Stimulated activated effector memory CD8-positive, alpha-beta T cell treated with anti-CD3 and anti-CD28 coated beads, Interleukin-12 subunit alpha, Interleukin-12 subunit beta, amount 100 ng/mL, for 72 hours (primary cell): ENCODE data around the gene FYN.
A peak's percentile ranks its signal among the peaks of the same experiment; 100 is the strongest.

Experiments used
- ATAC-seq: fragments of 150-1000 bp; cut with Tn5 transposase; 2 replicates; pipeline ENCODE4 v1.10.0; 2021
- DNase-seq, 2 donors: peaks; one replicate each; pipeline ENCODE4 v3.0.0; 2021 to 2022; ENCODE audit warnings: low spot score in 2 of 2
- H3K27ac Mint-ChIP-seq: one replicate; pipeline ENCODE4 v1.8.0; 2022; ENCODE audit warnings: mild to moderate bottlenecking, mixed read lengths
- H3K36me3 Mint-ChIP-seq: one replicate; pipeline ENCODE4 v1.8.0; 2022; ENCODE audit warnings: mild to moderate bottlenecking, mixed read lengths
- H3K4me1 Mint-ChIP-seq: one replicate; pipeline ENCODE4 v1.8.0; 2022; ENCODE audit warnings: mixed read lengths
- H3K4me3 Mint-ChIP-seq: one replicate; pipeline ENCODE4 v1.8.0; 2022; ENCODE audit warnings: mild to moderate bottlenecking, mixed read lengths
- H3K9me3 Mint-ChIP-seq: one replicate; pipeline ENCODE4 v1.8.0; 2022; ENCODE audit warnings: mixed read lengths

The FYN gene

DNA sequence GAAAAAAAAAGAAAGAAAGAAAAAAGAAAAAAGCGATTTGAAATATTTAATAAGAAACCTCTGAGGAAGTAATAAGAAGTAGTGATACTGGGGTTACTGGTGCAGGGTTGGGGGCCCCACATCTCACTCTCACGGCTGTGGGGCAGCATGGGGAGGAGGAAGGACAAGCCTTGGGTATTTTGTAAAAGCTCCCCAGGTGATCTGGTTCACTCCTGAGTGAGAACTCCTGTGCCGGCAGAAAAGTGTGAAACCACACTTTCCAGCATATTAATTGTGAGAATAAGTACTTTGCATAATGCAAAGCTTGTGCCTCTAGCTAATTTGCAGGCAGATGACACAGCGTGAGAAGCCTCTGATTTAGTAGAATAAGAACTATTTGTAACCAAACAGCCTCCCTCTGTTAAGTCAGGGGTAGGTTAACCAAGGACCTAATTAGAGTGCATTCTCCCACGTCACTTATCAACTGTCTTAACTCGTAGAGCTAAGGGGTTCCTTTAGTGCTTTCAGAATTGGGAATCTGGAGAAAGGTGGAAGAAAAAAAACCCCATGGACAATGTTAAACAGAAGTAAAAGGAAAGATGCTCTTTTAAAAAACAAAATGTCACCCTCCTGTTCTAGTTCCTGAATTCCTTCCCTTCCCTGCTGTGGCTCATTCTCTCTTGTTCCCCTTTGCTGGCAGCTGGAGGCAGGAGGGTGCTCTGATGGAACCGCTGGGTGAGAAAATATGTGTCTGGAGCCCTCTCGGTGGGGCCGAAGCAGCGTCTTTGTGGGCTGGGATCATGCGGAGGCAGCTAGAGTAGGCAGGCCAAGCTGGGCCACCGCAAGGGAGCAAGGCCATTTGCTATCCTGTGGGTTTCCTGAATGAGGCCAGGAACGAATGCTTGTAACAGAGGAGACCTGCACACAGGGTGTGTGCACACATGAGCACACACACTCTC lies 108.7 kb downstream of the FYN start:
- peak overlapping the region; percentile 97 for H3K27ac Mint-ChIP-seq
- DNase-seq (peak; percentile 46 to 83), ATAC-seq (peak; percentile 78)
- H3K9me3 Mint-ChIP-seq, result no peaks in the 10 kb centered on the region
- H3K36me3 Mint-ChIP-seq, result peaks cover 99% of the 10 kb centered on the region
- H3K4me1 Mint-ChIP-seq, result peaks cover 99% of the 10 kb centered on the region
- peak overlapping the region; percentile 83 for H3K4me3 Mint-ChIP-seq

DNA sequence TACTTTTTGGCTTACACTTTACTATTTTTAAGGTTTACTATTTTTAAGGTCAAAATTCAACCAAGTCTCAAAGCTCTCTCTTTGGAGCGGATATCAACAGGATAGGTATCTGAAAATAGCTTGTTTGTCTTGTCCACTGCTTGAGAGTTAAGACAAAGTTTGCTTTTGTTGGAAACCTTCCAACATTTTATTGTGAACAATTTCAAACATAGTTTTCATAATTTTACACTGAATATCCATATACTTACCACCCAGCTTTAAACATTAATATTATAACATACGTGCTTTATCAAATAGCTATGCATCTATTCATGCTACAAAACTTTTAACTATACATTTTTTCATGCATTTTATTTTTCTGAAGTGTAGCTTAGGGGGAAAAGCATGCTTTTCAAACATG lies 109.9 kb downstream of the FYN start:
- peak overlapping the region; percentile 83 for H3K4me3 Mint-ChIP-seq
- peaks cover 99% of the 10 kb centered on the region for H3K36me3 Mint-ChIP-seq
- no peak for DNase-seq
- peak overlapping the region; percentile 97 for H3K27ac Mint-ChIP-seq
- H3K4me1 Mint-ChIP-seq, result peaks cover 99% of the 10 kb centered on the region
- no peak for ATAC-seq
- no peaks in the 10 kb centered on the region for H3K9me3 Mint-ChIP-seq

DNA sequence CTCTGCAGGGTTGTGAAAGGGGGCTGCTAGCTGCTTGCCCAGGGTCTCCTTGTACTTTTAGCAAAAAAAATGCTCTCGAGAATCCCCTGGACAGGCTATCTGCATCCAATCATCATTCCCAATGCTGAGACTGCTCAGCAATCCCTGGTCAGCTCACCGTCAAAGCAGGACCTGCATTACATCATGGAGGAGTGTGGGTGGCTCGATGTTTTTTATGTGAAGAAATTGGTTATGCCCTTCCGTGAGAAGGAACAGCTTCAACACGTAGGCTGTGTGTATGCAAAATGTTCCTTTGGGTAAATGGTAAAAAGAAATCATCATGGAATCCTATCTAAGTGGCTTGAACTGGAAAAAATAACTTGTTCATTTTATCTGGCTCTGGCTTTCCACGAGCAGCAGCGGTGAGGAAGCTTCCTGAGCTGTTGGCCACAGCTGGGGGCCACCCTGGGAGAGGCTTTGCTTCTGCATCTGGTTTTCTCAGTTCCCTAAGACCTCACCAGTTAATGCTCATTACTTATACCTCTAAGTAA lies 111.4 kb downstream of the FYN start:
- H3K4me1 Mint-ChIP-seq, result peaks cover 84% of the 10 kb centered on the region
- peak overlapping the region; percentile 97 for H3K27ac Mint-ChIP-seq
- peak overlapping the region; percentile 83 for H3K4me3 Mint-ChIP-seq
- no peaks in the 10 kb centered on the region for H3K9me3 Mint-ChIP-seq
- DNase-seq (no peak), ATAC-seq (peak; percentile 9)
- H3K36me3 Mint-ChIP-seq, result peaks cover 97% of the 10 kb centered on the region

DNA sequence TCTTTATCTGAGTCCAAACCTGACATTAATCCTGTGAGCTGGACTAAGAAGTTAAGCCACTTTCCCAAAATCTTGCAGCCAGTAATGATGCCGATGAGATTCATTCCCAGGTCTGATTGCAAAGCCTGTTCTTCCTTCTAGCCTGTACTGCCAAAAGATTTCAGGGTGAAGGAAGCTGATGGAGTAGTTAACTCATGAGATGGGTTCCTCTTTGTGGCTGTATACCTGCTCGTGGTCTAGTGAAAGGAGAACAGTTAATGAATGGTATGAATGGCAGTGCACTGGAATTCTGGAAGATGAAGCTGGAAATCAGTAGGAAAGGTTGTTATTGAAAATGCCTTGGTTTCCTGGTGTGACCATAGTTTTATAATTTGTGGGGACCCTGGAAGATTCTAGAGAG lies 112.0 kb downstream of the FYN start:
- DNase-seq, result no peak
- H3K4me1 Mint-ChIP-seq, result peaks cover 78% of the 10 kb centered on the region
- no peak for ATAC-seq
- H3K4me3 Mint-ChIP-seq, result peak overlapping the region; percentile 83
- H3K9me3 Mint-ChIP-seq, result no peaks in the 10 kb centered on the region
- peaks cover 93% of the 10 kb centered on the region for H3K36me3 Mint-ChIP-seq
- H3K27ac Mint-ChIP-seq, result peak overlapping the region; percentile 97

DNA sequence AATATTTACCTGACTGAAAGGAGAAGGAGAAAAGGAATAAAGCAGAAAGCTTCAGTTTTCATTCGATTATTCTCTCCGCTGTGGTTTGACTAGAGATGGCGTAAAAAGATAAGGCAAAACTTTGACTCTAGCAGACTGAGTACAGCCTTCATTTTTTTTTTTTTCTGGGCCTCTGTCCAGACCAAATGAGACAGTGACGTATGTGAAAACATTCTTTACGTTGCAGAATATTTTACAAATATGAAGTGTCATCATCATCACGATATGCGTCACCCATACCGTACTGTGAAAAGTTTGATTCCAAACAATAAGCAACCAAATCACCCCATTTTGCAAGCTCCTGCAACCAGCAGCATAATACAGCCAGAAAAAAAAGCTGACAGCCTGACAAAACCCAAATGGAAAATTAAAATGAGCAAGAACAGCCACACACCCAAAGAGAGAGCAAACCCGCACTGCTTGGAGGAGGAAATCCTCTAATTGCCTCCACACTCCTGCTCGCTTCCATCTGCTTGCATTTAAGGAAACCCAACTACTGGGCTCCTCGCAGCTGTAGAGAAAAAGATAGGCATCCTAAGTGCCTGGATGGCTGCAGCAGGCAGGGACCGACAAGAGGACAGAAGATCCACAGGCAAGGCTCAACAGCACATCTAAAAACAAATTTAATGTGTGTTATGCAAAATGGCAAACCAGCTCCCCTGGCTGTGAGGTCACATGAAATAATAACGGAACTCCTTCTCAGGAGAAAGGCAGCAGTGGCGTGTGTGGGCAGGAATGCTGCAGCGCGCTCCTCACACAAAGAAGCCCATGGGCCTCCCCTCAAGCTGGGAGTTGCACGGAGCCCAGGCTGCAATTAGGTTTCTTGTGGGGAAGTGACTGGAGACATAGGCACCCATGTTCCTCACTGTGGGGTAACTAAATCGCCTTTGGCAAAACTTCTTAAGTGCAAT lies 113.1 kb downstream of the FYN start:
- peaks cover 78% of the 10 kb centered on the region for H3K4me1 Mint-ChIP-seq
- H3K36me3 Mint-ChIP-seq, result peaks cover 93% of the 10 kb centered on the region
- ATAC-seq, result peak; percentile 76
- no peaks in the 10 kb centered on the region for H3K9me3 Mint-ChIP-seq
- peak in 1 of 2 donors; percentile 75 for DNase-seq
- peak overlapping the region; percentile 97 for H3K27ac Mint-ChIP-seq
- H3K4me3 Mint-ChIP-seq, result peak overlapping the region; percentile 83

DNA sequence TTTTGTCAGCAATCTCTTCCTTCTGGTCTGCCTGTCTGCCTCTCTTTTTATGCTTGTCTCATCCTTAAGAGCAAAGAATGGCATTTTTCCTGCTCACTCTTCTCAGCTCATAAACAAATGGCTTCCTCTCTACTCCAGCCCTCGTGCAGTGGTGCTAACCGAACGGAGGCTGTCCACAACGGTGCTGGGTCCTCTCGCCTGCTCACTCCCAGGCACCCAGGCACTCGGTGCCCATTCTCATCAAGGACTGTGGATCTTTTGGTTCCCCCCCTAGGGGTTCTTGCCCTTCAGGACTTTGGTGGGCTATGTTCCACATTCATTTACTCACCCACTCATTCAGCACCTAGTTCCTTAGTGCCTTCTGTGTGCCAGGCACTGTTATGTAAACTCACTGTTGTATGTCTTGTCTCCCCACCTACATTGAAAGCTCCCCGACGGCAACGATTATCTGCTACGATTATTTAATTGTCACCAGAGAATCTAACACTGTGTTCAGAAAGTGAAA lies 113.9 kb downstream of the FYN start:
- Mint-ChIP-seq H3K4me3 (peak overlapping the region; percentile 83), H3K36me3 (peaks cover 93% of the 10 kb centered on the region), H3K4me1 (peaks cover 75% of the 10 kb centered on the region), H3K9me3 (no peaks in the 10 kb centered on the region), H3K27ac (peak overlapping the region; percentile 97)
- peak; percentile 42 for ATAC-seq
- DNase-seq, result peak in 1 of 2 donors; percentile 77

DNA sequence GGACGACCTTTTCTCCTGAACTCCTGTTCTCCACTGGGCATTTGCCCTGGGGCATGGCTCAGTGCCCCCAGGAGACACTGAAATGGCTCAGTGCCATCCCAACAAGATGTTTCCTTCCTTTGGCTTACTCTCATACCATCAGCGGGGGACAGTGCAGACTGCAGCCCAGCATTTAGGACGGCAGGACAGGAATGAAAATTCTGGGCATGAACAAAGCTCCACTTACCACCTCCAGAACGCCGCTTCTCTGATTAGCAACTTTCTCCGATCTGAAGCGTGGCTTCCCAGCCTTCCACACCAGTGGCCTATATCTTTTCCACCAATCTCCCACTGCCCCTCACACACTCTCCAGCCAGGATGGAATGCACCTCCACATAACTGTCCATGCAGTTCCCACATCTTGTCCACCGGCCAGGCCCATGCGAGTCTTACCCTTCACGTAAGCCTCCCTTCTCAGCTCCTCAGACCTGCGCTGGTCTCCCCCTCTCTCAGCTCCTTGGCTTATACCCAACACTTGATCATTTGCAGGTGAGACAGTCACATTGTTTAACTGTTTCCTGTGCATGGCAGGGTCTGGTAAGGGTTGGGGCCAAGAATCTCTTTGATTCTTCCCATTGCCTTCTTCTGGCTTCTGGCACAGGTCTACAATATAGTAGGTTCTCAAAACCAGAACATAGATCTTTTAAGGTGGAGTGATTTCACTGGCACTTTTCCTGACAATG lies 114.5 kb downstream of the FYN start:
- peaks cover 93% of the 10 kb centered on the region for H3K36me3 Mint-ChIP-seq
- DNase-seq, result peak in 1 of 2 donors; percentile 73

DNA sequence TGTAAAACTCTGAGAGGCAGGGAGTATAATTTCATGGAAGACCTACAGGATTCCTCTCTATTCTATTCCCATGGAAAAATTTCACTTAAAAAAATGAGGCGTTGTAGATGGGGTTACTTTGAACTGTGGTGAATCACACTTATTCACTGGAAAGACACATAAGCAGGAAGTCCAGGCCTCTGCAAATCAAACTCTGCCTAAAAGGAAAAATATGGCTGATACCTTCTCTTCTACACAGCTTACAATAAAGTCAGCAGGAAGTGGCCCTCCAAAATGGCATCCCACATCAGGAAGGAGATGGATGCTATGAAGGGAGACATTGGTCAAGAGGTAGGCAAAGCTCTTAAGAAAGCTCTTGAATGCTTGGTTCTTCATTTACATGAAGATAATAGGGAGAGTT lies 115.9 kb downstream of the FYN start:
- Mint-ChIP-seq H3K4me3 (peak overlapping the region; percentile 83), H3K36me3 (peaks cover 94% of the 10 kb centered on the region), H3K4me1 (peaks cover 75% of the 10 kb centered on the region), H3K9me3 (no peaks in the 10 kb centered on the region), H3K27ac (peak overlapping the region; percentile 97)
- peak; percentile 25 for ATAC-seq
- no peak for DNase-seq

More for the DNA sequence above, 114.5 kb downstream of the FYN start:
- Mint-ChIP-seq H3K4me1 (peaks cover 75% of the 10 kb centered on the region), H3K27ac (peak overlapping the region; percentile 97), H3K9me3 (no peaks in the 10 kb centered on the region), H3K4me3 (peak overlapping the region; percentile 83)
- ATAC-seq, result peak; percentile 35

DNA sequence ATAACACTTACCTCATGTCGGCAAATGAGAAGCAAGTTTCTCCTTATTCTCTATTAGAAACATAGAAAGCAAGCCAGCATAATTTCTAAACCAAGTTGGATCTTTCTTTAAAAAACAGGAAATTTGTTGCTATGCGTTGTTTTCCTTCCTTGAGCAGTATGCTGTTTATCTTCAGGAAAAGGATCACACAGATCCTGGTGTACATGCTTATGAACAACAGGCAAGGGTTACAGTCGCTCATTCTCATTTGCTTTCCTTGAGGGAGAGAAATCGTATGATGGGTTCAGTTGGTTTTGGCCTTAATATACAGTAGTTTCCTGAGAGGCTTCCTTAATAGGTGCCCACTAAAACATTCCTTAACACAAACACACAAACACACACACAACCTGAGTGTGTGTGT lies 118.8 kb downstream of the FYN start:
- peaks cover 90% of the 10 kb centered on the region for H3K36me3 Mint-ChIP-seq
- peak overlapping the region; percentile 83 for H3K4me3 Mint-ChIP-seq
- ATAC-seq, result no peak
- H3K9me3 Mint-ChIP-seq, result no peaks in the 10 kb centered on the region
- no peak for DNase-seq
- peak overlapping the region; percentile 97 for H3K27ac Mint-ChIP-seq
- peaks cover 73% of the 10 kb centered on the region for H3K4me1 Mint-ChIP-seq

DNA sequence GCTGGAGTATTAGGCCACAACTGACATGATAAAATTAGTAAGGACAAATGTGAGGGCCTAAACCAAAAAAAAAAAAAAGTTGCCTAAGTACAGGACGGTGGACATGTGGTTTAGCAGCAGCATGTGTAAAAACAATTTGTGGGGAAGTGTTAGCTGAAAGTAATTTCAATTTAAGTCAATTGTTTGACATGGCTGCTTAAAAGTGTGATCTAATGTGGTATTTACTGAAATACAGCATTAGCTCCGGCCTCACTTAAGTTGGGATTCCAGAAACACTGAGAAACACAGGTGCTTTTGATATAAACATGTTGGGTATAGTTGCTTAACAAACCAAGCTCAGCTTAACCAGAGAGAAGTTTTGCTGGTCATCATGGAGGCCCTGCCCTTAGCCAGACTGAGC lies 119.7 kb downstream of the FYN start:
- peaks cover 90% of the 10 kb centered on the region for H3K36me3 Mint-ChIP-seq
- peak overlapping the region; percentile 97 for H3K27ac Mint-ChIP-seq
- peak overlapping the region; percentile 83 for H3K4me3 Mint-ChIP-seq
- ATAC-seq (peak; percentile 43), DNase-seq (no peak)
- no peaks in the 10 kb centered on the region for H3K9me3 Mint-ChIP-seq
- H3K4me1 Mint-ChIP-seq, result peaks cover 70% of the 10 kb centered on the region

DNA sequence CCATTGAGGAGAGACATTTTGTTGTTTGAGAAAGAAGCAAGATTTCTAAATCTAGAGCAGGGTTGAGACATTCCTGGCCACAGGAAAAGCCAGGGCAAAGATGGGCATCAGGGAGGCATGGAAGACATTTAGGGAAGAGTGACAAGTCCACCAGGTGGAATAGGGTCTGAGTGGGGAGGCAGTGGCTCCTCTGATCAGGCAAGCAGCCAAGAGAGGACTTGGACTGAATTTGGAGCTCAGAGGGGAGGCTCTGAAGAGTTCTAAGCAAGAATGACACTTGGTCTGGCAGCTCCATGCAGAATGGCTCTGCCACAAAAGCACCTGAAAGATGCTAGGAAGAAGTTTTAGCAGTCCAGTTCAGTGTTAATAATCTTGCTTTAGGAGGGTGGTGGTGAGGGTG lies 120.8 kb downstream of the FYN start:
- Mint-ChIP-seq H3K9me3 (no peaks in the 10 kb centered on the region), H3K4me3 (peak overlapping the region; percentile 83)

DNA sequence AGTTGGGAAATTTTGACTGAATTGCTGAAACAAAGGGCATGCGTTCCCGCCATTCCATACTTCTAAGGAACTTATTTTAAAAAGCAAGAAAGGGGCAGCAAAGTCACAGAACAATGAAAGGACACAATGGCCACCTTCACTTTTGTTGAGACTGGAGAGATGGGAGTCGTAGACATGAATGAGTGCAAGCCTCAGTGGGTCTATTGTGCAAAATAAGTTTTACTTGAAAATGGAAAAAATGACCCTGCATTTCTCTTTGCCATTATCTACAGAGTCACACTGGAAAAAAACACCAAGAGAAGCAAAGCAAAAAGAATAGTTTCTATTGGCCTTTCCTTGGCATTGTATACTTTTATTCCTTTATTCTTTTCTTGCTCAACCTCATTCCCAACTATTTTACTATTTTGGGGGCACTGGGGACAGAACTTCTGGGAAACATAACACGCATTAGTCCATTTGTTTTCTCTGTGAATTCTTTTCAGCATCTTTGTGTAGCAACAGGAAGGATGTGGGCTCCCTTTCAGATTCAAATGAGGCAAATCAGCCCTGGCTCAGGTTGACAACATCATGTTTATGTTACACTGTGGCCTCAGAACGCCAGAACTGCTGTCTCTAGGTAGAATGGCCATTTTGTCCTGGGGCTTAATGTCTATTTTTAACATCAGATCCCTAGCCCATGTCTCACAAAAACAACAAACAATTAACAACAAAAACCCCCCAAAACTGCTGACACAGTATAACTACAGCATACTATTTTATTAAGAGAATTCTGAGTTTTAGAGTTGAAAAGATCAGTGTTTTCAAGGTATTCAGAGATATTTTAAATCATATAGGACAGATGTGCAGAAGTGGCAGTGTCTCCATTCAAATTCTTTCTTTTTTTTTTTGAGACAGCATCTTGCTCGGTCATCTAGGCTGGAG lies 122.2 kb downstream of the FYN start:
- Mint-ChIP-seq H3K4me1 (peaks cover 91% of the 10 kb centered on the region), H3K36me3 (peaks cover 96% of the 10 kb centered on the region), H3K4me3 (peak overlapping the region; percentile 83), H3K9me3 (no peaks in the 10 kb centered on the region), H3K27ac (peak overlapping the region; percentile 97)
- ATAC-seq (peak; percentile 95), DNase-seq (no peak)

More for the DNA sequence above, 120.8 kb downstream of the FYN start:
- ATAC-seq, result no peak
- peaks cover 90% of the 10 kb centered on the region for H3K36me3 Mint-ChIP-seq
- peak overlapping the region; percentile 97 for H3K27ac Mint-ChIP-seq
- H3K4me1 Mint-ChIP-seq, result peaks cover 80% of the 10 kb centered on the region
- DNase-seq, result no peak

DNA sequence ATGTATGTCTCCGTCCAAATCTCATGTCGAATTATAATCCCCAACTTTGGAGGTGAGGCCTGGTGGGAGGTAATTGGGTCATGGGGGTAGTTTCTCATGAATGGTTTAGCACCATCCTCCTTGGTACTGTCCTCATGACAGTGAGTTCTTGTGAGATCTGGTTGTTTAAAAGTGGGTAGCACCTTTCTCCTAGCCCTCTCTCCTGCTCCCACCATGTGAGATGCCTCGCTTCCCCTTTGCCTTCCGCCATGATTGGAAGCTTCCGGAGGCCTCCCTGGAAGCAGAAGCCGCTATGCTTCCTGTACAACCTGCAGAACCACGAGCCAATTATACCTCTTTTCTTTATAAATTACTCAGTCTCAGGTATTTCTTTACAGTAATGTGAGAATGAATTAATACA lies 123.1 kb downstream of the FYN start:
- Mint-ChIP-seq H3K4me1 (peaks cover 91% of the 10 kb centered on the region), H3K36me3 (peaks cover 96% of the 10 kb centered on the region), H3K4me3 (peak overlapping the region; percentile 83), H3K9me3 (no peaks in the 10 kb centered on the region), H3K27ac (peak overlapping the region; percentile 97)
- ATAC-seq (no peak), DNase-seq (no peak)
